Measurements from ENCODE around the gene IP6K2. TPM values are rescaled to one million over a fixed set of nuclear protein-coding genes. Genes with fewer than 3 reads are reported as not detected.

The IP6K2 gene
- total RNA-seq, 1 donor from 2014 or later: 37.4 TPM

- Histone ChIP-seq H3K27me3 (ENCODE audit: control insufficient read depth, insufficient read depth, low read length) (no peaks in the 10 kb centered on the region), H3K4me3 (ENCODE audit: low read depth, low read length) (no peak overlapping the region), H3K36me3 (ENCODE audit: control insufficient read depth, insufficient read depth, low read length) (peaks cover 34% of the 10 kb centered on the region)
- no peak for TF ChIP-seq CTCF (IDR thresholded peaks at IDR 0.05; ENCODE audit: insufficient read depth, low read length, severe bottlenecking)
- FAIRE-seq (no peak), DNase-seq (ENCODE audit: low read depth) (no peak)
Measured at GRCh38 chr3:48688032-48688736, 28.8 kb downstream of the IP6K2 start.

GRCh38 chr3:48687220-48687678 lies 29.8 kb downstream of the IP6K2 start:
- no peak for DNase-seq (ENCODE audit: low read depth)
- no peak for TF ChIP-seq CTCF (IDR thresholded peaks at IDR 0.05; ENCODE audit: insufficient read depth, low read length, severe bottlenecking)
- Histone ChIP-seq H3K4me3 (ENCODE audit: low read depth, low read length) (no peak overlapping the region), H3K36me3 (ENCODE audit: control insufficient read depth, insufficient read depth, low read length) (peaks cover 26% of the 10 kb centered on the region), H3K27me3 (ENCODE audit: control insufficient read depth, insufficient read depth, low read length) (no peaks in the 10 kb centered on the region)
- FAIRE-seq: no peak

GRCh38 chr3:48686538-48687219 lies 30.3 kb downstream of the IP6K2 start:
- Histone ChIP-seq H3K27me3 (ENCODE audit: control insufficient read depth, insufficient read depth, low read length) (no peaks in the 10 kb centered on the region), H3K36me3 (ENCODE audit: control insufficient read depth, insufficient read depth, low read length) (peaks cover 28% of the 10 kb centered on the region), H3K4me3 (ENCODE audit: low read depth, low read length) (no peak overlapping the region)
- TF ChIP-seq CTCF (IDR thresholded peaks at IDR 0.05; ENCODE audit: insufficient read depth, low read length, severe bottlenecking): no peak
- FAIRE-seq (no peak), DNase-seq (ENCODE audit: low read depth) (peak; percentile 24)

- Histone ChIP-seq H3K4me3 (ENCODE audit: low read depth, low read length) (peak within 1 kb of the TSS; percentile 69), H3K27me3 (ENCODE audit: control insufficient read depth, insufficient read depth, low read length) (no peaks in the 10 kb centered on the region), H3K36me3 (ENCODE audit: control insufficient read depth, insufficient read depth, low read length) (peaks cover 33% of the 10 kb centered on the region)
- peak; percentile 93 for TF ChIP-seq CTCF (IDR thresholded peaks at IDR 0.05; ENCODE audit: insufficient read depth, low read length, severe bottlenecking)
- peak; percentile 56 for DNase-seq (ENCODE audit: low read depth)
- no peak for FAIRE-seq
Measured at GRCh38 chr3:48685603-48686511, 31.2 kb downstream of the IP6K2 start, which contains the start of gene NCKIPSD. Gene NCKIPSD, minus strand, starts transcription at chr3:48685915. Its CDS starts 108 bp downstream, at chr3:48685807.

GRCh38 chr3:48685293-48685602 lies 31.8 kb downstream of the IP6K2 start:
- H3K36me3 ChIP-seq (ENCODE audit: control insufficient read depth, insufficient read depth, low read length): peaks cover 33% of the 10 kb centered on the region
- FAIRE-seq: no peak
- no peak for DNase-seq (ENCODE audit: low read depth)
- H3K4me3 ChIP-seq (ENCODE audit: low read depth, low read length): peak overlapping the region; percentile 69
- H3K27me3 ChIP-seq (ENCODE audit: control insufficient read depth, insufficient read depth, low read length): no peaks in the 10 kb centered on the region
- TF ChIP-seq CTCF (IDR thresholded peaks at IDR 0.05; ENCODE audit: insufficient read depth, low read length, severe bottlenecking): no peak
